Stimulated activated CD4-positive, alpha-beta T cell treated with anti-CD3 and anti-CD28 coated beads, Interleukin-15, amount 100 ng/mL, for 1 hour (primary cell): ENCODE results near the gene TLR1.

Experiments
- DNase-seq, 2 donors: peaks; one replicate each; pipeline ENCODE4 v3.0.0-alpha.2; 2020; ENCODE audit warnings: low read depth in 1 of 2, low spot score in 1 of 2

Gene TLR1, protein sequence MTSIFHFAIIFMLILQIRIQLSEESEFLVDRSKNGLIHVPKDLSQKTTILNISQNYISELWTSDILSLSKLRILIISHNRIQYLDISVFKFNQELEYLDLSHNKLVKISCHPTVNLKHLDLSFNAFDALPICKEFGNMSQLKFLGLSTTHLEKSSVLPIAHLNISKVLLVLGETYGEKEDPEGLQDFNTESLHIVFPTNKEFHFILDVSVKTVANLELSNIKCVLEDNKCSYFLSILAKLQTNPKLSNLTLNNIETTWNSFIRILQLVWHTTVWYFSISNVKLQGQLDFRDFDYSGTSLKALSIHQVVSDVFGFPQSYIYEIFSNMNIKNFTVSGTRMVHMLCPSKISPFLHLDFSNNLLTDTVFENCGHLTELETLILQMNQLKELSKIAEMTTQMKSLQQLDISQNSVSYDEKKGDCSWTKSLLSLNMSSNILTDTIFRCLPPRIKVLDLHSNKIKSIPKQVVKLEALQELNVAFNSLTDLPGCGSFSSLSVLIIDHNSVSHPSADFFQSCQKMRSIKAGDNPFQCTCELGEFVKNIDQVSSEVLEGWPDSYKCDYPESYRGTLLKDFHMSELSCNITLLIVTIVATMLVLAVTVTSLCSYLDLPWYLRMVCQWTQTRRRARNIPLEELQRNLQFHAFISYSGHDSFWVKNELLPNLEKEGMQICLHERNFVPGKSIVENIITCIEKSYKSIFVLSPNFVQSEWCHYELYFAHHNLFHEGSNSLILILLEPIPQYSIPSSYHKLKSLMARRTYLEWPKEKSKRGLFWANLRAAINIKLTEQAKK

DNA sequence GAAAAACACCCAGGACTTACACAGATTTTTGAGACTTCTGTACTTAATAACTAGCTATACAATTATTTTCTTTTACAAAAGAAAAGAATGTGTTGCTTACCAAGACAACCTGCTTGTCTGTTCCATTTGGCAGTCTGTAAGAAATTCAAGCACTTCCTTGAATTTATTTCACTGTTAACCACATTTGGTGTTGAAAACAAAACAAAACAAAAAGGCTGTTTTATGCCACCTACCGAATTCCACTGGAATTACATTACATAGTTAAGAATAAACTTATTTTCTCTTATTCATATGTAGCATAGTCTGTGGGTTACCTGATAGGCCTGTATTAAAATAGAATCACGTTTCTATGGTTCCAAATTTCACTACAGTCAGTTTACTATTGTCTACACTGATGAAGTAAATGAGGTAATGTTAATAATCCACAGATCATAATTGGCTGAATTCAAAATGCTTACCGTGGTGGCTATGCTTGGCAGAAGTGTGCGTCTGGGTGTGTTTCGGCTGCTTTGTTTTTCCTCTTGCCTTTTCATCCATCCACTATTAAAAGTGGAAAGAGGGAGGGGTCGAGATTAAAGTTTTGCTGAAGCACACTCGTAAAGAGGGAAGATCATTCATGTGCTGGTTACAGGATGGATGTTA, at the start of gene TLR1:
TLR1 (minus strand) TSS at position 138 of the 642 bp plus-strand sequence. CDS start 5,960 bp downstream, outside the sequence.
- no peak for DNase-seq

DNA sequence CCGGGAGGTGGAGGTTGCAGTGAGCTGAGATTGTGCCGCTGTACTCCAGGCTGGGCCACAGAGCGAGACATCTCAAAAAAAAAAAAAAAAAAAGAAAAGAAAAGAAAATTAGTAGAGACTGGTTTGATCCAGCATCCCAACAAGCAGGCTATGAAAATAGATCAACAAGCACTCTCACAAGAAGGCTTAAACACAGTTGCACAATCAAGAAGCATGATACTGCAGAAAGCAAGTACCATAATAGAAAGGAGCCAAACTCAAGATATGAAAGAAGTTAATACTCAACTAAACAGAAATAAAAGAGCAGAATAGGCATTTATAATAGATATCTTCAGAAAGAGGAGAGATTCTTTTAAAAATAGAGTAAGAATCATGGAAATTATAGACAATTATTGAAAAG, 41.4 kb upstream of the TLR1 start:
- DNase-seq = no peak

DNA sequence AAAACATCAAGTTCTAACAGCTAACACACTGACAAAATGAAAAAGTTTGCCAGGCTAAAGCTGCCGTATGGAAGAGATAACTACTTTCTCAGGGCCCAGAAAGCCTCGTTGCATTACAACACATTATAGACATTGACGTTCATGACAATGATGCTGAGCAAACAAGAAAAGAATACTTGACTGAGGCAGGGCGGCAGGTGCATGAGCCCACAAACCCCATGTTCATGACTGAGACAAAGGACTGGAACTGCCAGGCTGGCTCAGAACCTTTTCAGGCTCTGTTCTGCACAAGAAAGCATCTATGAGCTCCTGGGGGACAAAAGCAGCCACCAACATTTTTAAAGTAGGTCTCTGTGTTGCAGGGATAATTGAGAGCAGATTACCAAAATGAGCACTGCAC, 38.4 kb upstream of the TLR1 start:
- DNase-seq = no peak

DNA sequence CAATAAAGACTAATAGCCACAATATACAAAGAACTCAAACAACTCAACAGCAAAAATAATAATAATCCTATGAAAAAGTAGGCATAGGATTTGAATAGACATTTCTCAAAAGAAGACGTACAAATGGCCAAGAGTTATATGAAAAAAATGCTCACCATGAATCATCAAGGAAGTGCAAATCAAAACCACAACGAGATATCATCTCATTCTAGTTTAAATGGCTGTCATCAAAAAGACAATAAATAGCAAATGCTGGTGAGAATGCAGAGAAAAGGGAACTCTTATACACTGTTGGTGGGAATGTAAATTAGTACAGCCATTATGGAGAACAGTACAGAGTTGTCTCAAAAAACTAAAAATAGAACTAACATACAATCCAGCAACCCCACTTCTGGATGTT, 33.3 kb upstream of the TLR1 start:
- DNase-seq = no peak

DNA sequence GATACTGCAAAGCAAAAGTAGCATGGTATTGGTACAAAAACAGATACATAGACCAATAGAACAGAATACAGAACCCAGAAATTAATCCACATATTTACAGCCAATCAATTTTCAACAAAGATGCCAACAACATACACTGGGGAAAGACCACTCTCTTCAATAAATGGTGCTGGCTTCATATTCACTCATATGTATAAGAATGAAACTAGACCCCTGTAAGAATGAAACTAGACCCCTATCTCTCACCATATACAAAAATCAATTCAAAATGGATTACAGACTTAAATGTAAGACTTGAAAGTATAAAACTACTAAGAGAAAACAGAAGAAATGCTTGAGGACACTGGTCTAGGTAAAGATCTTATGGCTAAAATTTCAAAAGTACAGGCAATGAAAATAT, 32.7 kb upstream of the TLR1 start:
- DNase-seq = no peak

DNA sequence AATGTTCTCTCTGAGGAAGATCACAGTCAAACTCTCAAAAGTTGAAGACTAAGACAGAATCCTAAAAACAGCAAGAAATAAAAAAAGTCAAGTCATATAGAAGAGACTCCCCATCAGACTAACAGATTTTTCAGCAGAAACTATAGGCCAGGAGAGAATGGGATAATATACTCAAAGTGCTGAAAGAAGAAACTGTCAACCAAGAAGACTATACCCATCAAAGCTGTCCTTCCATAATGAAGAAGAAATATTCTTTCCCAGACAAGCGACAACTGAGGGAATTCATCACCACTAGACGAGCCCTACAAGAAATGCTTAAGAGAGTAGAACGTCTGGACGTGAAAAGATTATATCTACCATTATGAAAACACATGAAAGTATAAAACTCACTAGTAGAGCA, 30.0 kb upstream of the TLR1 start:
- no peak for DNase-seq

DNA sequence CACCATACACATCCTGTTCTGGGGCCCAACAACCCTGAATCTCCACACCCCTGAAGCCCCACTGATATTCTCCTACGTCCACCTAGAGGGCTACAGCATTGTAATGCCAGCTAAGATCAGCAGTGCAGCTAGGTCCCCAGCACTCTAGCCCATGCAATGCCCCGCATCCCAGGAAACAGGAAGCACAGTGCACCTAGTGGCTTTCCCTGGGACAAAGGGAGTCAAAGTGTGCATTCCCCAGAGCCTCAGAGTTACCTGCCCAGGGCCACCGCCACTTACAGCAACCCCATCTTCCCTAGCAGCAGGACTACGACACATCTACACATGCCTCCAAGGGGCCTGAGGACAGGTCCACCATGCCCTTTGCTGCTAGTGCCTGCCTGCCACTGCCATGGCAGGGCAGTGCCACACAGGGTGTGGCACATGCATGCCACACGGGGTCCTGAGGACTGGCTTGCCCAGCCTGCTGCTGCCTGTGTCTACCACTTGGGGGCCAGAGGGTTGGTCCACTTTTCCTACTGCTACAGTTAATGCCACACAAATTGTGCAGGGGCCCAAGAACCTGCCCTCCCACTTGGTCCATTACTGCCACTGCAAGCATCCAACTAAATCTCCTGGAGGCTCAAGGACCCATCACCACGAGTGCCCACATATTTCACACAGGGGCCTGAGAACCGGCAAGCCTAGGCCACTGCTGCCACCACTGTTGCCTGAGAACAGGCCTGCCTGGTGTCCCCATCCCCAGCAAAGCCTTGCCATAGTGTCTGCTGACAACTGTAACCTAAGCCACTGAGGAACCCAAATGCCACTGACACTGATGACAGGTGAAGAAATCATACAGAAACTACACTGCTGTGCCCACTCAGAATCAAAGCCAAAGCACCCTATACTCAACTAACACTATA, 28.3 kb upstream of the TLR1 start:
- DNase-seq = no peak

DNA sequence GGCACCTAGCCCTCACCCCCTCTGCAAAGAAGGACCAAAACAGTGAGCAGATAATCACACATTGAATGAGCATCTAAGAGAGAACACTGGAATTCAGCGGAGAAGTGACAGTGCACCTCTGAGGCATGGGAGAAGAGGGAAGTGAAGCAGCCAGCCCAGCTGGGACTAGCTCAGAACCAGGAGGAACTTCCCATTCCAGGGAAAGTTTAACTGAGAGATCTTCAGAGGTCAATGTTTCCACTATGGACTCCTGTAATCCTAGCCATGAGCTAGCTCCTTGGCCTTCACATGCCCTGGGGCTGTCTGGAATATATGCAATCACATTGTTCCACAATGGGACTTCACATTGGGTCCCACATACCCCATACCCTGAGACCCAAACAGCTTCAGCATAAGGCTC, 27.6 kb upstream of the TLR1 start:
- DNase-seq = no peak

DNA sequence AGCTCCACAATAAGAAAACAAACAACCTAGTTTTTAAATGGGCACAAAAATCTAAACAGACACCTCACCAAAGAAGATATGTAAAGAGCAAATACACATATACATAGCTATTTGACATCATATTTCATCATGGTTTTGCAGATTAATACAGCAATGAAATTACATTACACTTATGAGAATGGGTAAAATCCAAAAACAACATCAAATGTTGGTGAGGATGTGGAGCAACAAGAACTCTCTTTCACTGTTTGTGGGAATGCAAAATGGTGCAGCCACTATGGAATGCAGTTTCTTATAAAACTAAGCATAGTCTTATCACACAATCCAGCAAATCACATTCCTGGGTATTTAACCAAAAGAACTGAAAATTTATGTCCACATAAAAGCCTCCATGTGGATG, 27.1 kb upstream of the TLR1 start:
- no peak for DNase-seq

DNA sequence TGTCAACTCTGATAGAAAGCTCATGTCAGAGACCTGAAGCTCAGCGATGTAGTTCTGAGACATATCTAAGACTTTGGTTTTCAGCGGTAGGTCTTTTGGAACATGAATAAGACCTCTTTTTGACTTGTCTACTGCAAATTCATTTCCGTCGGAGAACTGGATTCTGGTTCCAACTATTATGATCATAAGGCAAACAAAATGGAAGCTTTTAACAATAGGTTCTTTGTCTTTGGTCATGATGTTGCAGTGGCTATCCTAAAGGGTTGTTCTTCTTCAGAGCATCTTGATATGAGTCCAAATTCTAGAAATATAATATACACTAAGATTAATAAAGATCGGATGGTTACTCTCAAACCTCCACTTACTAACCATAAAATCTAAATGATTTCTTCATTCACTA, 24.6 kb upstream of the TLR1 start:
- DNase-seq = no peak

DNA sequence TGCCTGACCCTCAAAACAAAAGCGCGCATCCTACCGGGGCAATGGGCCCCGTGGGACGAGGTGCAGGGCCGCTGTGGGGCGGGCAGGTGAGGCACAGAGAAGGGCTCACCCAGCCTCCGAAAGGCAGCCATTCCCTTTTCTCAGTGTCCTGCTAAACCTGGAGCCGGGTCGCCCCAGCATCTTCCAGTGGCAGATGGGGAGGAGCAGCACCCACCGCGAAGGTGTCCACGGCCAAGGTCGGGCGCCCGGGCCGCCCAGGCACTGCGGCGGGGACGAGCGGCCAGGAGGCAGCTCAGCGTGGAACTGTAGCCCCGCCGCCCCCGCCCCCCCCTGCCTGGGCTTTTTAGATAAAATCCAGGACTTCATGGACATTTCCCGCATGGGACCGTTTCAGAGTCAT, 19.2 kb upstream of the TLR1 start:
- DNase-seq = no peak

DNA sequence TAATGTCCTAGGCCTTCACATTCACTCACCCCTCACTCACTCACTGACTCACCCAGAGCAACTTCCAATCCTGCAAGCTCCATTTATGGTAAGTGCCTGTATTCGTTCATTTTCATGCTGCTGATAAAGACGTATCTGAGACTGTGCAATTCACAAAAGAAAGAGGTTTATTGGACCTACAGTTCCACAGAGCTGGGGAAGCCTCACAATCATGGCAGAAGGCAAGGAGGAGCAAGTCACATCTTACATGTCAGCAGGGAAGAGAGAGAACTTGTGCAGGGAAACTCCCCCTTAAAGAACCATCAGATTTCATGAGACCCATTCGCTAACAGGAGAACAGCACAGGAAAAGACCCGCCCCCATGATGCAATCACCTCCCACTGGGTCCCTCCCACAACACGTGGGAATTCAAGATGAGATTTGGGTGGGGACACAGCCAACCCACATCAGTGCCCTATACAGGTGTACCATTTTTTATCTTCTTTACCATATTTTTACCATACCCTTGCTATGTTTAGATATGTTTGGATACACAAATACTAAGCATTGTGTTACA, 18.2 kb upstream of the TLR1 start:
- DNase-seq = no peak

DNA sequence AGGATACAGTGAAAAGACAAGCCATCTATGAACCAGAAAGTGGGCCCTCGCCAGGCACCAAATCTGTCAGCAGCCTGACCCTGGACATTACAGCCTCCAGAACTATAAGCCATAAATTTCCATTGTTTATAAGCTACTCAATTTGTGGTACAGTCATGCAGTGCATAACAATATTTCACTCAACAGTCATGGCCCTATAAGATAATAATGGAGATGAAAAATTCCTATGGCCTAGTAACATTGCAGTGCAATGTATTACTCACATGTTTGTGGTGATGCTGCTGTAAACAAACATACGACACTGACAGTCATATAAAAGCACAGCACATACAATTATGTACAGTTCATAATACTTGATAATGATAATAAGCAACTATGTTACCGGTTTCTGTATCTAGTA, 17.1 kb upstream of the TLR1 start:
- DNase-seq = no peak

DNA sequence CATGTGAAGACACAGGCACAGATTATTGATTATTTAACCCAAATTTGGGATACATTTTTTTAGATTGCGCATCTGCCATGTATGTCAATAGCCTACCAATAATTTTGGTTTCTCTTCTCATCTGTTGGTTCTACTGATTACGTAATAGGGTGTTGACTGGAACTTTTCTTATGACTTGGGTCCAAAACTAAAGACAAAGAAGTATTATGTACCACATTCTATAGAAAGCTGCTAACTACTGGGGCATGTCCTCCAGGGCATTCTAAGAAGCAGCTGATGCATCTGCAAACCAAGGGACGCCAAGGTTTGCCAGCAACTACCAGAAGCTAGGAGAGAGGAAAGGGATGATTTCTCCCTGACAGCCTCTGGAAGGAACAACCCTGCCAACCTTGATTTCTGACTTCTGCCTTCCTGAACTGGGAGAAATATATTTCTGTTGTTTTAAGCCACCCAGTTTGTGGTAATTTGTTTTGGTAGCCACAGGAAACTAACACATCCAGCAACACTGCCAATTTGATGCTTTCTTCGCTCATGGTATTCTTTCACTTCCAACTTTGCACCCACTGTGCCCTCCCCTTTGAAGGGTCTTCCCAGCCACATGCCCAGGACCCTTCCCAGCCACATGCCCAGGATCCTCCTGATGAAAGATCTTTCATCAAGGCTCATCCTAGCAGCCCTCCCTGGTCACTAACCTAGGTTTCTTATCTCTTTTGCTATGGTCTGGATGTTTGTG, 15.9 kb upstream of the TLR1 start:
- no peak for DNase-seq

DNA sequence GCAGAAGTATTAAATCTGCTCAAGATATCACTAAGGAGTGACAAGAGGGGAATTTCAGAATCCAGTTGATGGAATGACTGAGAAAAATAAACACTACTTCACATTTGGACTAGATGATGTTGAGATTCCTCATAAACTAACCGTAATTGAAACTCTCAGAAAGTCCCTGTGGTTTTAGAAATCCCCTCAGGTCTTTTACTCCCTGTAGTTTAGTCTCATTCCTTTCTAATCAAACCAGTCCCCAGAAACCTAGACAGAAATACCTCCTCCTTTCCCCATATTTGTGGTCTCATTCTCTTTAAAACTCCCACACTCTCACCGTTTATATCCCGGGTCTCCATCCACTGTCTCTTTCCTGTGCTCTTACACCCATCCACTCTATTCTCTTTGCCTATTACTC, 15.0 kb upstream of the TLR1 start:
- no peak for DNase-seq

DNA sequence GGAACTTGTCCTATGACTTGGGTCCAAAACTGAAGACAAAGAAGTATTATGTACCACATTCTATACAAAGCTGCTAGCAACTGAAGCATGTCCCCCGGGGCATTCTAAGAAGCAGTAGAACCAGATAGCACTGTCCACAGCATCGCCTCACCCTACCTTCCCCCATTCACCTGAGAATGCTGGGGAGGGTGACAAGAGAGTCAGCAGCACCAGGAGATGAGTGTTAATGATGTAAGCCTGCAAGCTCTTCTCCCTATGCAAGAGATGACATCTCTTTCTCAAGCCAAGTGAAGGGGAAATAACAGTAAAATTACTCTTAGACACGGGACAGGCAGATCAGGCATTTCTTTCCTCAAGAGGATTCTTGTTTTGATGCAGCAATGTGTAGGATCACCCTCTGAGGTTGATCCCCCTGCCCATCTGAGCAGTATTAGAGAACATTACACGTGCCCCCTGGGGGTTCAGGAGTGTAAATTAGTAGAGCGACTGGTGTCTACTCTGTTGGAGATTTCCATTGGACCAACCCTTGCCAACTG, 13.9 kb upstream of the TLR1 start:
- no peak for DNase-seq

DNA sequence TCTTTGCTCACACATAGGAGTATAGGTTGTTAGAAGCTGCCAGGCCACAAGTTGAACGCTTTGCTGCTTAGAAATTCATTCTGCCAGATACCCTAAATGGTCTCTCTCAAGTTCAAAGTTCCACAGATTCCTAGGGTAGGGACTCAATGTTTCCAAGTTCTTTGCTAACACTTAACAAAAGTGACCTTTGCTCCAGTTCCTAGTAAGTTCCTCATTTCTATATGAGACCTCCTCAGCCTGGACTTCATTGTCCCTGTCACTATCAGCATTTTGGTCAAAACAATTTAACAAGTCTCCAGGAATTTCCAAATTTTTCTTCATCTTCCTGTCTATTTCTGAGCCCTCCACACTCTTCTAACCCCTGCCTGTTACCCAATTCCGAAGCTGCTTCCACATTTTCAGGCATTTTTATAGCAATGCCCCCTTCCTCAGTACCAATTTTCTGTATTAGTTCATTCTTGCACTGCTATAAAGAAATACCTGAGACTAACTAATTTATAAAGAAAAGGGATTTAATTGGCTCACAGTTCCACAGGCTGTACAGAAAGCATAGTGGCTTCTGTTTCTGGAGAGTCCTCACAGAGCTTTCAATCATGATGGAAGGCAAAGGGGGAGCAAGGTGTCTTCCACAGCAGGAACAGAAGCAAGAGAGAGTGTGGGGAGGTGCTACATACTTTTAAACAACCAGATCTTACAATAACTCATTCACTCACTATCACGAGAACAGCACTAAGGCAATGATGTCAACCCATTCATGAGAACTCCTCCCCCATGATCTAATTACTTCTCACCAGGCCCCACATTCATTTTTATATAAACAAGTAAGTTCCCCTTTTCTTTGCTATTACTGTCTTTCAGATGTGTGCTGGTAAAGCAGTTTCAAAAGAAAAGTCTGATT, 11.5 kb upstream of the TLR1 start:
- no peak for DNase-seq

DNA sequence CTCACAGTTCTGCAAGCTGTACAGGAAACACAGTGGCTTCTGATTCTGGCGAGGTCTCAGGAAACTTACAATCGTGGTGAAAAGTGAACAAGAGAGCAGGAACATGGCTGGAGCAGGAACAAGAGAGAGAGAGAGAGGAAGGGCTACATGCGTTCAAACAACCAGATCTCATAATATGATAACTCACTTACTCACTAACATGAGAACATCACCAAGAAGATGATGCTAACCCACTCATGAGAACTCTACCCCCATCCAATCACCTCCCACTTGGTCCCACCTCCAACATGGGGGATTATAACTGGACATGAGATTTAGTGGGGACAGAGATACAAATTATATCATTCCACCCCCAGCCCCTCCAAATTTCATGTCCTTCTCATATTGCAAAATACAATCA, 9.8 kb upstream of the TLR1 start:
- DNase-seq = no peak

DNA sequence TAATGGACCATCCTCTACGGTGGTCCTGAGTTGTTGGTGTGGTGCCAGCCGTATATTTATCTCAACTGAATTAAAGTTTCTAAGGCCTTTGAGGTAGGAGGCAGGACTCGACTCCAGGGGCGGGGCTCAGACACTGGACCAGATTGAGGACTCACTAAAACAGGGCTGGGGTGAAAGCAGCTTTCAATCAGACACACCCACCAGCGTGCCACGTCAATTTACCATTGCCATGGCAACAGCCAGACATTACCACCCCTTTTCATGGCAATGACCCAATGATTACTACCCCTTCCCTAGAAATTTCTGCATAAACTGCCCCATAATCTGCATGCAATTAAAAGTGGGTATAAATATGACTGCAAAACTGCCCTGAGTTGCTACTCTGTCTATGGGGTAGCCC, 6.7 kb upstream of the TLR1 start:
- no peak for DNase-seq
